ENCODE measurements around the gene SIGLEC7.

The SIGLEC7 gene

GRCh38 chr19:51120160-51120559 lies 21.9 kb upstream of the SIGLEC7 start:
- TF ChIP-seq MAX (IDR thresholded peaks at IDR 0.05) (no peak), EGR1 (IDR thresholded peaks at IDR 0.05) (no peak), TEAD4 (IDR thresholded peaks at IDR 0.05) (no peak), NFIC (IDR thresholded peaks at IDR 0.05) (no peak), ZBTB7A (IDR thresholded peaks at IDR 0.05; ENCODE audit: low read depth) (no peak), TAF1 (IDR thresholded peaks at IDR 0.05; ENCODE audit: low read depth) (no peak), CEBPB (IDR thresholded peaks at IDR 0.05) (no peak)

GRCh38 chr19:51121257-51121656 lies 20.8 kb upstream of the SIGLEC7 start:
- TF ChIP-seq MAX (IDR thresholded peaks at IDR 0.05), result no peak
- no peak for TF ChIP-seq EGR1 (IDR thresholded peaks at IDR 0.05)
- TF ChIP-seq EP300 (IDR thresholded peaks at IDR 0.05; ENCODE audit: borderline replicate concordance), result no peak
- no peak for TF ChIP-seq REST (IDR thresholded peaks at IDR 0.05; ENCODE audit: low read depth)
- no peak for TF ChIP-seq USF1 (IDR thresholded peaks at IDR 0.05)
- no peak for TF ChIP-seq TCF12 (IDR thresholded peaks at IDR 0.05; ENCODE audit: low read depth)
- no peak for TF ChIP-seq ZBTB7A (IDR thresholded peaks at IDR 0.05; ENCODE audit: low read depth)
- TF ChIP-seq CEBPB (IDR thresholded peaks at IDR 0.05), result no peak
- TF ChIP-seq CREB1 (IDR thresholded peaks at IDR 0.05; ENCODE audit: low read depth), result no peak
- no peak for TF ChIP-seq RAD21 (IDR thresholded peaks at IDR 0.05; ENCODE audit: low read depth)
- no peak for TF ChIP-seq NFIC (IDR thresholded peaks at IDR 0.05)
- no peak for TF ChIP-seq FOXM1 (IDR thresholded peaks at IDR 0.05; ENCODE audit: borderline replicate concordance, low read depth)
- no peak for TF ChIP-seq TEAD4 (IDR thresholded peaks at IDR 0.05)

GRCh38 chr19:51122112-51122981 lies 19.8 kb upstream of the SIGLEC7 start:
- TF ChIP-seq FOXM1 (IDR thresholded peaks at IDR 0.05; ENCODE audit: borderline replicate concordance, low read depth) (no peak), EP300 (IDR thresholded peaks at IDR 0.05; ENCODE audit: borderline replicate concordance) (no peak)

GRCh38 chr19:51123381-51123800 lies 18.7 kb upstream of the SIGLEC7 start:
- TF ChIP-seq TCF12 (IDR thresholded peaks at IDR 0.05; ENCODE audit: low read depth) (no peak), ZBTB7A (IDR thresholded peaks at IDR 0.05; ENCODE audit: low read depth) (no peak), TAF1 (IDR thresholded peaks at IDR 0.05; ENCODE audit: low read depth) (no peak), YY1 (IDR thresholded peaks at IDR 0.05; ENCODE audit: low read depth) (no peak), TEAD4 (IDR thresholded peaks at IDR 0.05) (no peak), RAD21 (IDR thresholded peaks at IDR 0.05; ENCODE audit: low read depth) (no peak), NFIC (IDR thresholded peaks at IDR 0.05) (no peak), CREB1 (IDR thresholded peaks at IDR 0.05; ENCODE audit: low read depth) (no peak), FOXM1 (IDR thresholded peaks at IDR 0.05; ENCODE audit: borderline replicate concordance, low read depth) (no peak), USF1 (IDR thresholded peaks at IDR 0.05) (no peak), EP300 (IDR thresholded peaks at IDR 0.05; ENCODE audit: borderline replicate concordance) (no peak), MAX (IDR thresholded peaks at IDR 0.05) (no peak)

GRCh38 chr19:51123802-51124201 lies 18.3 kb upstream of the SIGLEC7 start:
- TF ChIP-seq EGR1 (IDR thresholded peaks at IDR 0.05) (no peak), FOXM1 (IDR thresholded peaks at IDR 0.05; ENCODE audit: borderline replicate concordance, low read depth) (no peak), CREB1 (IDR thresholded peaks at IDR 0.05; ENCODE audit: low read depth) (no peak), RAD21 (IDR thresholded peaks at IDR 0.05; ENCODE audit: low read depth) (no peak), TCF12 (IDR thresholded peaks at IDR 0.05; ENCODE audit: low read depth) (no peak)

- no peak for TF ChIP-seq USF1 (IDR thresholded peaks at IDR 0.05)
- no peak for TF ChIP-seq TCF12 (IDR thresholded peaks at IDR 0.05; ENCODE audit: low read depth)
- no peak for TF ChIP-seq YY1 (IDR thresholded peaks at IDR 0.05; ENCODE audit: low read depth)
- no peak for TF ChIP-seq CREB1 (IDR thresholded peaks at IDR 0.05; ENCODE audit: low read depth)
- TF ChIP-seq ZBTB7A (IDR thresholded peaks at IDR 0.05; ENCODE audit: low read depth), result no peak
- no peak for TF ChIP-seq FOXM1 (IDR thresholded peaks at IDR 0.05; ENCODE audit: borderline replicate concordance, low read depth)
- no peak for TF ChIP-seq CEBPB (IDR thresholded peaks at IDR 0.05)
- TF ChIP-seq EGR1 (IDR thresholded peaks at IDR 0.05), result no peak
- TF ChIP-seq TAF1 (IDR thresholded peaks at IDR 0.05; ENCODE audit: low read depth), result no peak
- no peak for TF ChIP-seq EP300 (IDR thresholded peaks at IDR 0.05; ENCODE audit: borderline replicate concordance)
- TF ChIP-seq RAD21 (IDR thresholded peaks at IDR 0.05; ENCODE audit: low read depth), result no peak
Measured at GRCh38 chr19:51124216-51124615, 17.9 kb upstream of the SIGLEC7 start.

GRCh38 chr19:51124729-51125128 lies 17.4 kb upstream of the SIGLEC7 start, which contains the start of gene SIGLEC9:
TSS of gene SIGLEC9 (plus strand) at chr19:51124906. CDS start at chr19:51124975, 69 bp downstream.
- TF ChIP-seq FOXM1 (IDR thresholded peaks at IDR 0.05; ENCODE audit: borderline replicate concordance, low read depth) (no peak), TAF1 (IDR thresholded peaks at IDR 0.05; ENCODE audit: low read depth) (no peak), ZBTB7A (IDR thresholded peaks at IDR 0.05; ENCODE audit: low read depth) (no peak), CREB1 (IDR thresholded peaks at IDR 0.05; ENCODE audit: low read depth) (no peak), TEAD4 (IDR thresholded peaks at IDR 0.05) (no peak), REST (IDR thresholded peaks at IDR 0.05; ENCODE audit: low read depth) (no peak), USF1 (IDR thresholded peaks at IDR 0.05) (no peak), MAX (IDR thresholded peaks at IDR 0.05) (no peak), YY1 (IDR thresholded peaks at IDR 0.05; ENCODE audit: low read depth) (no peak), RAD21 (IDR thresholded peaks at IDR 0.05; ENCODE audit: low read depth) (no peak), EP300 (IDR thresholded peaks at IDR 0.05; ENCODE audit: borderline replicate concordance) (no peak), TCF12 (IDR thresholded peaks at IDR 0.05; ENCODE audit: low read depth) (no peak)

Measured in Ishikawa (cell line).